Progenitor cell of endocrine pancreas (in vitro differentiated cells): ENCODE data around the gene ARNT2. TPM values are rescaled to one million over a fixed set of nuclear protein-coding genes. Genes with fewer than 3 reads are reported as not detected.

Experiments used
- DNase-seq: peaks from one replicate; pipeline ENCODE4 v3.0.0; 2021; ENCODE audit warnings: low spot score; ENCODE audit not compliant: unreplicated experiment
- H3K27ac Mint-ChIP-seq: 2 replicates; pipeline ENCODE4 v1.8.0; 2021; ENCODE audit warnings: mild to moderate bottlenecking, moderate library complexity, mixed read lengths
- H3K27me3 Mint-ChIP-seq: 2 replicates; pipeline ENCODE4 v1.8.0; 2021; ENCODE audit warnings: mixed read lengths
- H3K36me3 Mint-ChIP-seq: 2 replicates; pipeline ENCODE4 v1.8.0; 2022; ENCODE audit warnings: mixed read lengths; ENCODE audit not compliant: insufficient read depth
- H3K4me1 Mint-ChIP-seq: 2 replicates; pipeline ENCODE4 v1.8.0; 2021; ENCODE audit warnings: low read depth, mixed read lengths
- H3K4me3 Mint-ChIP-seq: 2 replicates; pipeline ENCODE4 v1.8.0; 2021; ENCODE audit warnings: low read depth, mild to moderate bottlenecking, moderate library complexity, mixed read lengths
- H3K9me3 Mint-ChIP-seq: 2 replicates; pipeline ENCODE4 v1.8.0; 2021; ENCODE audit warnings: low read depth, mixed read lengths
- total RNA-seq: library from RNA; stranded (reverse); gene quantifications from 2 replicates; pipeline ENCODE4 v1.2.1, GENCODE V29; 2021
- TF ChIP-seq, protein P1 (sequence below): fragments of 200-600 bp; sonication (generic); IDR thresholded peaks from one replicate; pipeline ENCODE4 v1.5.0; 2021; ENCODE audit warnings: antibody characterized with exemption, mild to moderate bottlenecking; ENCODE audit not compliant: unreplicated experiment

ARNT2 gene
- total RNA-seq, 1 donor from 2014 or later = 37.3 TPM

- Mint-ChIP-seq H3K36me3 (peaks cover 50% of the 10 kb centered on the region), H3K27me3 (no peaks in the 10 kb centered on the region), H3K9me3 (peaks cover 24% of the 10 kb centered on the region), H3K4me3 (no peak overlapping the region), H3K27ac (no peak overlapping the region), H3K4me1 (no peaks in the 10 kb centered on the region)
- no peak for DNase-seq
- TF ChIP-seq, protein P1, sequence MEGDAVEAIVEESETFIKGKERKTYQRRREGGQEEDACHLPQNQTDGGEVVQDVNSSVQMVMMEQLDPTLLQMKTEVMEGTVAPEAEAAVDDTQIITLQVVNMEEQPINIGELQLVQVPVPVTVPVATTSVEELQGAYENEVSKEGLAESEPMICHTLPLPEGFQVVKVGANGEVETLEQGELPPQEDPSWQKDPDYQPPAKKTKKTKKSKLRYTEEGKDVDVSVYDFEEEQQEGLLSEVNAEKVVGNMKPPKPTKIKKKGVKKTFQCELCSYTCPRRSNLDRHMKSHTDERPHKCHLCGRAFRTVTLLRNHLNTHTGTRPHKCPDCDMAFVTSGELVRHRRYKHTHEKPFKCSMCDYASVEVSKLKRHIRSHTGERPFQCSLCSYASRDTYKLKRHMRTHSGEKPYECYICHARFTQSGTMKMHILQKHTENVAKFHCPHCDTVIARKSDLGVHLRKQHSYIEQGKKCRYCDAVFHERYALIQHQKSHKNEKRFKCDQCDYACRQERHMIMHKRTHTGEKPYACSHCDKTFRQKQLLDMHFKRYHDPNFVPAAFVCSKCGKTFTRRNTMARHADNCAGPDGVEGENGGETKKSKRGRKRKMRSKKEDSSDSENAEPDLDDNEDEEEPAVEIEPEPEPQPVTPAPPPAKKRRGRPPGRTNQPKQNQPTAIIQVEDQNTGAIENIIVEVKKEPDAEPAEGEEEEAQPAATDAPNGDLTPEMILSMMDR = no peak
Observed at GRCh38 chr15:80512726-80513660, 108.8 kb downstream of the ARNT2 start.

DNA sequence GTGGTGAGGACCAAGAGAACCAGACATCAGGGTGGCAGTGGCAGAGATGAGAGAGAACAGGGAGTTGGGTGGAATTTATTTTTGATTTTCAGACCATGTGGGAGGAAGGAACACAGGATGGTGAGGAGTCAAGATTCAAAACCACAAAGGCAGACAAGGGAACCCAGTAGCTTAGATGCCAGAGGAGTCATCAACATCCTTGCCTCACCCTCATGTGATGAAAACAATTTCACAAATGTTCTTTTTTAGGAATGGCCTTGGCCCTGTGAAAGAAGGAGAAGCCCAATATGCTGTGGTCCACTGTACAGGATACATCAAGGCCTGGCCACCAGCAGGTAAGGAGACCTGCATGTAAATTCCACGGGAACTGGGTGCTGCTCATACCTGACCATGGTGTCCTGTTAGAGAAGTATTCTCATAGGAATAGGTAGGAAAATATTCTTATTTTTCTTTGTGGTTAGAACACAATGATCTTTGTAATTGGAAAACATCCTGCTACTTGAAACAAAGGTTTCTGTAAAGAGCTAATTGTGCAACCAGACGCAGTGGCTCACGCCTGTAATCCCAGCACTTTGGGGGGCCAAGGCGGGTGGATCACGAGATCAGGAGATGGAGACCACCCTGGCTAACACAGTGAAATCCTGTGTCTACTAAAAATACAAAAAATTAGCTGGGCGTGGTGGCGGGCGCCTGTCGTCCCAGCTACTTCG is 110.0 kb downstream of the ARNT2 start:
- H3K27me3 Mint-ChIP-seq = no peaks in the 10 kb centered on the region
- TF ChIP-seq, protein P1 = no peak
- no peak overlapping the region for H3K4me3 Mint-ChIP-seq
- H3K36me3 Mint-ChIP-seq = peaks cover 53% of the 10 kb centered on the region
- DNase-seq = no peak
- H3K9me3 Mint-ChIP-seq = peaks cover 24% of the 10 kb centered on the region
- H3K27ac Mint-ChIP-seq = no peak overlapping the region
- no peaks in the 10 kb centered on the region for H3K4me1 Mint-ChIP-seq

DNA sequence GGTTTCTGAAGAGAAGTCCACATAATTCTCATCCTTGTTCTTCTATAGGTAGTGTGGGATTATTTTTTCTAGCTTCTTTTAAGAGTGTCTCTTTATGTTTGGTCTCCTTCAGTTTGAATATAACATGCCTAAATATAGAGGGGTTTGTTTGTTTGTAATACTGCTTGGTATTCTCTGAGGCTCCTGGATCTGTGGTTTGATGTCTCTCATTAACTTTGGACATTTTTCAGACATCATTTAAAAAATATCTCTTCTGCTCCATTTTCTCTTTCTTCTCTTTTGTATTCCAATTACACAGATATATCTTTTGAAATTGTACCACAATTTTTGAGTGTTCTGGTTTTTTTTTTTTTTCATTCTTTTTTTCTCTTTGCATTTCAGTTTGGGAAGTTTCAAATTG is 113.1 kb downstream of the ARNT2 start:
- no peak for DNase-seq
- H3K9me3 Mint-ChIP-seq = peaks cover 20% of the 10 kb centered on the region
- H3K4me1 Mint-ChIP-seq = no peaks in the 10 kb centered on the region
- TF ChIP-seq, protein P1 = no peak
- H3K4me3 Mint-ChIP-seq = no peak overlapping the region
- H3K27ac Mint-ChIP-seq = no peak overlapping the region
- H3K27me3 Mint-ChIP-seq = no peaks in the 10 kb centered on the region
- H3K36me3 Mint-ChIP-seq = peaks cover 37% of the 10 kb centered on the region

DNA sequence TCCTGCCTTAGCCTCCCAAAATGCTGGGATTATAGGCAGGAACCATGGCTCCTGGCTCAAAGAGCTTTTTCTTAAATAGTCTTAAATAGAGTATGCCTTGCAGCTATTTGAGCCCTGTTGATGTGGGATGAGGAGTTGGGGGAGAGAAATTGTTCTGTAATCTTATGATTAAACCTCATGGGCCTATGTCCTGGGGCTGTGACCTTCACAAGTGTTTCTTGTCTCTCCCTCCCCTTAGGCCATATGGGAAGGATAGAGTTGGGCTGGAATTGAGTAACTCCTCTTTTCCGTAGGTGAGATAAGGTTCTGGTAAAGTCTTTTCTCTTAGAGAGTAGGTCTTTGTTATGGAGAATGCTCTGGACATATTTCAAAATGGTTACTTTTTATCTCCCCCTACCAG is 114.3 kb downstream of the ARNT2 start:
- no peaks in the 10 kb centered on the region for H3K4me1 Mint-ChIP-seq
- TF ChIP-seq, protein P1 = no peak
- no peak overlapping the region for H3K4me3 Mint-ChIP-seq
- H3K27ac Mint-ChIP-seq = no peak overlapping the region
- no peak for DNase-seq
- peaks cover 20% of the 10 kb centered on the region for H3K9me3 Mint-ChIP-seq
- H3K27me3 Mint-ChIP-seq = no peaks in the 10 kb centered on the region
- peaks cover 37% of the 10 kb centered on the region for H3K36me3 Mint-ChIP-seq

DNA sequence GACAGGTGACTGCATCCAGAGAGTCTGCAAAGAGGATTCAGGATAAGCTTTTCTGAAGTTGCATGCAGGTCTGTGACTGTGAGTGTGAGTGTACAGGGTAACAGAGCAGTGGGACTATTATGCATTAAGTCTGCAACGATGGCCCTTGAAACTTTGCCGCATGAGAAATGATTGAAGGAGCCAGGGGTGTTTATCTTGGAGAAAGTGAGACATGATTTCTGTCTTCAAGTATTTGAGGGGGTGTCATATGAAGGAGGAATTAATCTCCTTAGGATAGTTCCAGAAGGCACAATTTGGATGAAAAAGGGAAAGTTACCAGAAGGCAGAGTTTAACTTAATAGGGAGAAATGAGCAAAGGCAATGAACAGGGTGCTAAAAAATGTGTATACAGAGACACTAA is 119.6 kb downstream of the ARNT2 start:
- H3K36me3 Mint-ChIP-seq = peaks cover 6% of the 10 kb centered on the region
- H3K4me1 Mint-ChIP-seq = no peaks in the 10 kb centered on the region
- no peak for DNase-seq
- H3K9me3 Mint-ChIP-seq = no peaks in the 10 kb centered on the region
- H3K4me3 Mint-ChIP-seq = no peak overlapping the region
- H3K27me3 Mint-ChIP-seq = no peaks in the 10 kb centered on the region
- H3K27ac Mint-ChIP-seq = no peak overlapping the region
- TF ChIP-seq, protein P1 = no peak
